ENCODE results near the gene MT1M. TPM values are rescaled to one million over a fixed set of nuclear protein-coding genes. Genes with fewer than 3 reads are reported as not detected.
A peak's percentile ranks its signal among the peaks of the same experiment; 100 is the strongest.

The MT1M gene
- total and polyA plus RNA-seq, 2 of the 4 experiments (the other 2 are of a cell fraction), result 0.10 TPM; not detected in 1

GRCh38 chr16:56600398-56600999 is 32.0 kb upstream of the MT1M start:
- no peak overlapping the region for H4K5ac ChIP-seq (ENCODE audit: low read depth, low read length)
- H2BK120ac ChIP-seq (ENCODE audit: low read depth, low read length), result peak overlapping the region; percentile 42; the same call in 1 of the 2 replicates
- H3K9me1 ChIP-seq (ENCODE audit: insufficient read depth, low read length), result peaks cover 10% of the 10 kb centered on the region
- dilution Hi-C loops (cut with HindIII; ENCODE audit: low sequenced_read_pairs, unreplicated experiment), result no loop called here
- peak; percentile 93 for ATAC-seq (ENCODE audit: low read depth)
- peaks cover 0 to 6% of the 10 kb centered on the region in 2 experiments; a peak in 1 of 4 replicates for H3K79me1 ChIP-seq (ENCODE audit: low read depth in 1 of 2, low read length in 2 of 2)
- POLR2A ChIA-PET (ENCODE audit: unreplicated experiment), result interaction anchor here (0.6 kb wide), 1 partner anchor 124 kb away, joined by 3 read pairs; no protein-coding TSS in a partner anchor
- peak; percentile 66 for DNase-seq
- H3K18ac ChIP-seq (ENCODE audit: low read depth, low read length), result no peak overlapping the region
- no peak overlapping the region for H3K23ac ChIP-seq (ENCODE audit: low read depth, low read length)
- H3K27me3 ChIP-seq (ENCODE audit: control insufficient read depth, insufficient read depth, low read length), result no peaks in the 10 kb centered on the region; the same call in 1 of the 2 replicates
- H2BK5ac ChIP-seq (ENCODE audit: low read depth, low read length, poor library complexity, severe bottlenecking), result no peak overlapping the region
- in situ Hi-C loops (cut with MboI; ENCODE audit: low sequenced_read_pairs), result loop anchor here (5.0 kb wide), 1 partner anchor 88 kb away; no protein-coding TSS in a partner anchor
- no peak overlapping the region for H3K4me3 ChIP-seq (ENCODE audit: insufficient read depth, low read depth, low read length)
- no peak overlapping the region for H3K14ac ChIP-seq (replicated peaks; ENCODE audit: low read depth, low read length)
- intact Hi-C loops (cut with micrococcal nuclease), result loop anchor here (1.0 to 10.0 kb wide), 4 partner anchors 86 to 246 kb away; no protein-coding TSS in a partner anchor
- no TSS peak for BruUV-seq (replicated peaks)
- peak overlapping the region; percentile 61; the same call in 1 of the 2 replicates for H3K4ac ChIP-seq (ENCODE audit: low read depth, low read length)
- H3K27ac ChIP-seq (ENCODE audit: insufficient read depth, low read length), result no peak overlapping the region
- H3K9me3 ChIP-seq (ENCODE audit: control insufficient read depth, insufficient read depth, low read length), result no peaks in the 10 kb centered on the region
- H2AK9ac ChIP-seq (replicated peaks; ENCODE audit: low read depth, low read length, poor library complexity), result peak overlapping the region; percentile 52
- H3K56ac ChIP-seq (ENCODE audit: extremely low read depth, insufficient read depth, low read length), result no peak overlapping the region
- H3K4me2 ChIP-seq (ENCODE audit: low read depth, low read length), result no peak overlapping the region
- H2BK15ac ChIP-seq (ENCODE audit: low read depth, low read length), result 0 out of 3 replicates have a peak overlapping the region, but pooled peaks have one; percentile 44
- no peaks in the 10 kb centered on the region for H3K36me3 ChIP-seq (ENCODE audit: control insufficient read depth, insufficient read depth, low read length)
- peak overlapping the region; percentile 77 for H2AK5ac ChIP-seq (ENCODE audit: low read depth, low read length)
- H2AFZ ChIP-seq (replicated peaks; ENCODE audit: low read length, poor library complexity), result peak overlapping the region; percentile 76
- WGBS, 2 experiments (ENCODE audit: extremely low coverage in 2 of 2, insufficient read length in 1 of 2), result 38% methylated on average over 8 of the region's 8 CpGs; no CpG with 5 or more reads in 1 of the 2 experiments
- H3K9ac ChIP-seq (ENCODE audit: low read depth, low read length), result no peak overlapping the region
- no peaks in the 10 kb centered on the region for H3K4me1 ChIP-seq (ENCODE audit: control insufficient read depth, insufficient read depth, low read length)
- no peak overlapping the region for H2BK20ac ChIP-seq (ENCODE audit: low read depth, low read length)
- H4K91ac ChIP-seq (ENCODE audit: insufficient read depth, low read depth, low read length), result no peak overlapping the region
- H4K8ac ChIP-seq (ENCODE audit: low read depth in 2 of 2, low read length in 2 of 2), result peak overlapping the region in 1 of 2 experiments; percentile 36; a peak in 1 of 4 replicates
- CTCF ChIA-PET, result interaction anchor here (0.6 to 1.5 kb wide), 11 partner anchors 8 to 1129 kb away, joined by 3 to 9 read pairs (median 4); partner anchors contain the start of genes NUDT21 and OGFOD1
- no peaks in the 10 kb centered on the region for H4K20me1 ChIP-seq (ENCODE audit: insufficient read depth, low read length)
- TF ChIP-seq RAD21 (IDR thresholded peaks at IDR 0.05; ENCODE audit: low read length) (peak; percentile 63), MAFK (IDR thresholded peaks at IDR 0.05; ENCODE audit: low read depth, low read length) (no peak), CEBPB (IDR thresholded peaks at IDR 0.05; ENCODE audit: low read depth, low read length) (peak; percentile 33; the same call in 1 of the 2 replicates), USF2 (IDR thresholded peaks at IDR 0.05; ENCODE audit: low read depth, low read length) (no peak), FOS (IDR thresholded peaks at IDR 0.05; ENCODE audit: low read depth, low read length) (no peak), ELK1 (IDR thresholded peaks at IDR 0.05; ENCODE audit: borderline replicate concordance, low read depth, low read length) (no peak), MXI1 (IDR thresholded peaks at IDR 0.05; ENCODE audit: borderline replicate concordance, low read depth, low read length) (no peak), MAZ (IDR thresholded peaks at IDR 0.05; ENCODE audit: borderline replicate concordance, low read depth, low read length) (no peak), RCOR1 (IDR thresholded peaks at IDR 0.05; ENCODE audit: insufficient replicate concordance, low read length) (no peak), NFE2L2 (IDR thresholded peaks at IDR 0.05; ENCODE audit: low read depth, low read length) (no peak), RFX5 (IDR thresholded peaks at IDR 0.05; ENCODE audit: low read depth, low read length) (no peak), POLR2A (IDR thresholded peaks at IDR 0.05; ENCODE audit: low read depth, low read length) (no peak), BHLHE40 (IDR thresholded peaks at IDR 0.05; ENCODE audit: low read depth, low read length) (no peak), CHD1 (IDR thresholded peaks at IDR 0.05; ENCODE audit: low read depth, low read length) (no peak), SMC3 (IDR thresholded peaks at IDR 0.05; ENCODE audit: low read depth, low read length) (peak; percentile 78)
